ENCODE data around the gene ARFRP1. TPM values are rescaled to one million over a fixed set of nuclear protein-coding genes. Genes with fewer than 3 reads are reported as not detected.

ARFRP1 gene
- total RNA-seq, 2 experiments from 2014 or later, result 53.3 to 82.1 TPM

GRCh38 chr20:63736893-63737694, 29.3 kb upstream of the ARFRP1 start:
- POLR2A ChIA-PET, result interaction anchor here (0.7 to 1.7 kb wide), 4 partner anchors 9 to 79 kb away, joined by 3 to 13 read pairs (median 4); partner anchors contain the start of genes ARFRP1, RTEL1 and ZGPAT
- no TSS peak for BruUV-seq (replicated peaks)
- TF ChIP-seq CTCF (conservative IDR thresholded peaks at IDR 0.05; ENCODE audit: low read length) (0 out of 2 replicates have a peak, but pooled peaks have one; percentile 36), EZH2phosphoT487 (IDR thresholded peaks at IDR 0.05; ENCODE audit: borderline replicate concordance, low read depth, low read length) (no peak)
- intact Hi-C loops (cut with micrococcal nuclease; ENCODE audit: unreplicated experiment), result loop anchor here (1.0 to 2.0 kb wide), 3 partner anchors 9 to 108 kb away; partner anchors contain the start of gene ARFRP1
- peaks cover 2% of the 10 kb centered on the region for H3K79me2 ChIP-seq (ENCODE audit: insufficient read depth, low read depth, low read length)
- H3K36me3 ChIP-seq (ENCODE audit: insufficient read depth, low read length), result peaks cover 58% of the 10 kb centered on the region
- peak overlapping the region; percentile 92 for H3K4me2 ChIP-seq (ENCODE audit: low read length)
- no peaks in the 10 kb centered on the region for H3K9me2 ChIP-seq (ENCODE audit: insufficient read depth, low read length)
- no peaks in the 10 kb centered on the region for H3K9me3 ChIP-seq (ENCODE audit: low read length)
- peaks cover 60% of the 10 kb centered on the region for H3K4me1 ChIP-seq (ENCODE audit: insufficient read depth, low read length, poor library complexity, severe bottlenecking)
- CTCF ChIA-PET (ENCODE audit: unreplicated experiment), result interaction anchor here (0.7 kb wide), 1 partner anchor 31 kb away, joined by 5 read pairs; no protein-coding TSS in a partner anchor
- peak overlapping the region; percentile 89 for H3K27ac ChIP-seq (ENCODE audit: low read depth, low read length, poor library complexity, severe bottlenecking)
- peak overlapping the region; percentile 70 for H3K4me3 ChIP-seq (ENCODE audit: low read depth, low read length, poor library complexity, severe bottlenecking)
- H2AFZ ChIP-seq (ENCODE audit: low read length), result no peak overlapping the region
- DNase-seq (ENCODE audit: low spot score), result peak; percentile 63
- H4K20me1 ChIP-seq (ENCODE audit: insufficient read depth, low read length), result no peaks in the 10 kb centered on the region

- peaks cover 69% of the 10 kb centered on the region for H3K4me1 ChIP-seq (ENCODE audit: insufficient read depth, low read length, poor library complexity, severe bottlenecking)
- TF ChIP-seq CTCF (conservative IDR thresholded peaks at IDR 0.05; ENCODE audit: low read length) (peak; percentile 15; the same call in 1 of the 2 replicates), EZH2phosphoT487 (IDR thresholded peaks at IDR 0.05; ENCODE audit: borderline replicate concordance, low read depth, low read length) (no peak)
- H4K20me1 ChIP-seq (ENCODE audit: insufficient read depth, low read length), result no peaks in the 10 kb centered on the region
- H3K79me2 ChIP-seq (ENCODE audit: insufficient read depth, low read depth, low read length), result peaks cover 9% of the 10 kb centered on the region
- H2AFZ ChIP-seq (ENCODE audit: low read length), result no peak within 1 kb of the TSS
- H3K4me3 ChIP-seq (ENCODE audit: low read depth, low read length, poor library complexity, severe bottlenecking), result peak within 1 kb of the TSS; percentile 70
- peak; percentile 83 for DNase-seq (ENCODE audit: low spot score)
- H3K4me2 ChIP-seq (ENCODE audit: low read length), result peak within 1 kb of the TSS; percentile 92
- H3K9me2 ChIP-seq (ENCODE audit: insufficient read depth, low read length), result no peaks in the 10 kb centered on the region
- no TSS peak for BruUV-seq (replicated peaks)
- intact Hi-C loops (cut with micrococcal nuclease; ENCODE audit: unreplicated experiment), result loop anchor here (1.0 to 2.0 kb wide), 2 partner anchors 29 to 107 kb away; partner anchors contain the start of gene ARFRP1
- H3K9me3 ChIP-seq (ENCODE audit: low read length), result no peaks in the 10 kb centered on the region
- CTCF ChIA-PET (ENCODE audit: unreplicated experiment), result interaction anchor here (0.6 to 0.7 kb wide), 2 partner anchors 30 to 51 kb away, joined by 3 to 5 read pairs; no protein-coding TSS in a partner anchor
- H3K27ac ChIP-seq (ENCODE audit: low read depth, low read length, poor library complexity, severe bottlenecking), result peak within 1 kb of the TSS; percentile 89
- POLR2A ChIA-PET, result interaction anchor here (0.5 to 1.7 kb wide), 5 partner anchors 8 to 78 kb away, joined by 3 to 13 read pairs (median 4); partner anchors contain the start of genes ARFRP1, RTEL1 and ZGPAT
- H3K36me3 ChIP-seq (ENCODE audit: insufficient read depth, low read length), result peaks cover 53% of the 10 kb centered on the region; the same call in 1 of the 2 replicates
These were observed 28.3 kb upstream of the ARFRP1 start, which contains the start of gene LIME1 for GRCh38 chr20:63735859-63736718. Gene LIME1 (plus strand): TSS chr20:63736664. CDS start chr20:63737550, 886 bp downstream.
